CD14-positive monocyte (primary cell): ENCODE measurements around the gene RNGTT. TPM values are rescaled to one million over a fixed set of nuclear protein-coding genes. Genes with fewer than 3 reads are reported as not detected.

Source experiments
- DNase-seq, 3 donors: peaks; one replicate each; pipeline ENCODE4 v3.0.0-alpha.2; 2011 to 2022
- H2AFZ ChIP-seq: 2 replicates; pipeline ENCODE4 v1.6.0; 2012; ENCODE audit warnings: mild to moderate bottlenecking, low read depth, low read length, inconsistent platforms; ENCODE audit not compliant: insufficient read depth, poor library complexity, severe bottlenecking
- H3K27ac ChIP-seq, 2 donors: 1 replicate in 1 of 2; 2 replicates in 1 of 2; pipeline ENCODE4 v1.5.1; 2012 to 2013; ENCODE audit warnings: low read length in 2 of 2, control low read depth in 1 of 2, inconsistent platforms in 1 of 2, low read depth in 1 of 2, mild to moderate bottlenecking in 1 of 2
- H3K27me3 ChIP-seq, 2 donors: one replicate each; pipeline versions ENCODE4 v1.6.0 to v1.6.1; 2011 to 2013; ENCODE audit warnings: low read length in 2 of 2; ENCODE audit not compliant: control insufficient read depth in 2 of 2, insufficient read depth in 2 of 2
- H3K36me3 ChIP-seq, 2 donors: replicated peaks in 1 of 2; 1 replicate in 1 of 2; 2 replicates in 1 of 2; pipeline versions ENCODE4 v1.5.1 to v1.6.1; 2012 to 2013; ENCODE audit warnings: low read length in 2 of 2, control low read depth in 1 of 2, inconsistent platforms in 1 of 2, mild to moderate bottlenecking in 1 of 2; ENCODE audit not compliant: insufficient read depth in 2 of 2, control insufficient read depth in 1 of 2
- H3K4me1 ChIP-seq, 2 donors: 1 replicate in 1 of 2; 2 replicates in 1 of 2; pipeline versions ENCODE4 v1.5.1 to v1.6.1; 2012 to 2013; ENCODE audit warnings: low read length in 2 of 2, control low read depth in 1 of 2, inconsistent platforms in 1 of 2, mild to moderate bottlenecking in 1 of 2, moderate library complexity in 1 of 2; ENCODE audit not compliant: insufficient read depth in 2 of 2, control insufficient read depth in 1 of 2
- H3K4me2 ChIP-seq: replicated peaks from 2 replicates; pipeline ENCODE3; 2012; ENCODE audit warnings: low read length, moderate library complexity, mild to moderate bottlenecking; ENCODE audit not compliant: poor library complexity, severe bottlenecking; ENCODE audit errors: extremely low read depth
- H3K4me3 ChIP-seq, 3 experiments: fragments of 200-600 bp in 1 of 3; sonication (generic) in 1 of 3; replicated peaks in 1 of 3; 1 replicate in 2 of 3; 2 replicates in 1 of 3; pipeline ENCODE4 v1.5.1; 2011 to 2013; ENCODE audit warnings: low read length in 3 of 3, mild to moderate bottlenecking in 3 of 3, control low read depth in 2 of 3, low read depth in 2 of 3, inconsistent platforms in 1 of 3, moderate library complexity in 1 of 3
- H3K79me2 ChIP-seq: 2 replicates; pipeline ENCODE4 v1.6.0; 2012; ENCODE audit warnings: mild to moderate bottlenecking, control low read depth, inconsistent platforms, low read length, moderate library complexity; ENCODE audit not compliant: insufficient read depth
- H3K9ac ChIP-seq: 2 replicates; pipeline ENCODE4 v1.6.0; 2017; ENCODE audit warnings: low read length, mild to moderate bottlenecking; ENCODE audit not compliant: insufficient read depth, poor library complexity, severe bottlenecking
- H3K9me3 ChIP-seq, 2 donors: replicated peaks in 1 of 2; 1 replicate in 1 of 2; 2 replicates in 1 of 2; pipeline versions ENCODE4 v1.5.1 to v1.6.1; 2012 to 2013; ENCODE audit warnings: low read length in 2 of 2, control low read depth in 1 of 2; ENCODE audit not compliant: control insufficient read depth in 1 of 2, insufficient read depth in 1 of 2
- H4K20me1 ChIP-seq: 2 replicates; pipeline ENCODE4 v1.6.0; 2012; ENCODE audit warnings: mild to moderate bottlenecking, low read length, control low read depth, moderate library complexity; ENCODE audit not compliant: insufficient read depth
- H3K27ac Mint-ChIP-seq, 7 donors: one replicate each; pipeline ENCODE4 v1.8.0; 2020; ENCODE audit warnings: mild to moderate bottlenecking in 7 of 7, mixed read lengths in 7 of 7, moderate library complexity in 6 of 7, inconsistent platforms in 2 of 7
- H3K27me3 Mint-ChIP-seq, 3 donors: one replicate each; pipeline ENCODE4 v1.8.0; 2021 to 2022; ENCODE audit warnings: low read depth in 3 of 3, mild to moderate bottlenecking in 3 of 3, mixed read lengths in 3 of 3, moderate library complexity in 3 of 3, inconsistent platforms in 1 of 3
- H3K36me3 Mint-ChIP-seq, 2 donors: one replicate each; pipeline ENCODE4 v1.8.0; 2020; ENCODE audit warnings: mixed read lengths in 2 of 2, inconsistent platforms in 1 of 2, mild to moderate bottlenecking in 1 of 2
- H3K4me1 Mint-ChIP-seq: one replicate; pipeline ENCODE4 v1.8.0; 2020; ENCODE audit warnings: mild to moderate bottlenecking, mixed read lengths
- H3K4me3 Mint-ChIP-seq, 2 donors: one replicate each; pipeline ENCODE4 v1.8.0; 2020; ENCODE audit warnings: mild to moderate bottlenecking in 2 of 2, mixed read lengths in 2 of 2, moderate library complexity in 1 of 2
- H3K9me3 Mint-ChIP-seq, 7 donors: one replicate each; pipeline ENCODE4 v1.8.0; 2020 to 2022; ENCODE audit warnings: mixed read lengths in 7 of 7, mild to moderate bottlenecking in 6 of 7, moderate library complexity in 6 of 7, inconsistent platforms in 2 of 7
- WGBS: methylation state at CpG from one replicate; pipeline ENCODE4 v1.1.5; 2013; ENCODE audit warnings: missing lambda C conversion rate; ENCODE audit not compliant: insufficient coverage; 5-methylcytosine and 5-hydroxymethylcytosine counted together
- intact Hi-C, 2 donors: fragments of 100-400 bp; cut with micrococcal nuclease; formaldehyde crosslinking; loops; one replicate each; pipeline versions ENCODE4 v1.15.0 to v1.15.1; 2023
- polyA plus RNA-seq, 3 donors: library from polyadenylated mRNA; depleted of rRNA in 1 of 3; unstranded in 2 of 3; stranded (reverse) in 1 of 3; fragments of 300-500 nt in 2 of 3; fragments of >200 nt in 1 of 3; fragmentation: Illumina TruSeq in 2 of 3; gene quantifications; 1 replicate in 2 of 3; 2 replicates in 1 of 3; pipeline ENCODE4 v1.2.3, GENCODE V29; 2012 to 2021
- TF ChIP-seq, protein P1 (sequence below): fragments of 200-600 bp; IDR thresholded peaks from one replicate; pipeline ENCODE4 v1.8.0; 2022; ENCODE audit warnings: antibody characterized with exemption, mild to moderate bottlenecking

RNGTT gene
- polyA plus RNA-seq, 3 donors: 2.3 to 8.6 (median 5.8) TPM

DNA sequence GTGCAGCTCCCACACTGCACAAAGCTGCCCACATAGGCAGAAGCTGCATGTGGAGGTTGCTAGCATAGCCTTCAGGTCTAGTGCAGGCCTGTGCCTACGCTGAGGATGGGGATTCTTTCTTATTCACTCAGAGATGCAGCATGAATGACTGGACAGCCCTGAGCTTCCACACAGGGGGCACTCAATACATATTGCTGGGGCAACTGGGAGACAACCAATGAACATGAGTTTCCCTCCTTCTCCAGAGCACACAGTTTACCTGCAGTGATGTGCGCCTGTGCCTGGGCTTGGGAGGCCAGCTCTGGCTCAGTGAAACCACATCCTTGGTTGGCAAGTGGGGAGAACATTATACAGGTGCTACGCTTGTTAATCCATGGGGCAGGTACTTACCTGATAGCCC is 389.9 kb downstream of the RNGTT start:
- no peaks in the 10 kb centered on the region for H4K20me1 ChIP-seq
- no peak overlapping the region for H3K4me3 Mint-ChIP-seq
- no peak overlapping the region for H3K27ac ChIP-seq
- H3K27ac Mint-ChIP-seq: no peak overlapping the region
- no peak overlapping the region for H3K9ac ChIP-seq
- H3K4me3 ChIP-seq: no peak overlapping the region
- peaks cover 15 to 20% of the 10 kb centered on the region in 2 donors for H3K9me3 ChIP-seq
- TF ChIP-seq, protein P1, sequence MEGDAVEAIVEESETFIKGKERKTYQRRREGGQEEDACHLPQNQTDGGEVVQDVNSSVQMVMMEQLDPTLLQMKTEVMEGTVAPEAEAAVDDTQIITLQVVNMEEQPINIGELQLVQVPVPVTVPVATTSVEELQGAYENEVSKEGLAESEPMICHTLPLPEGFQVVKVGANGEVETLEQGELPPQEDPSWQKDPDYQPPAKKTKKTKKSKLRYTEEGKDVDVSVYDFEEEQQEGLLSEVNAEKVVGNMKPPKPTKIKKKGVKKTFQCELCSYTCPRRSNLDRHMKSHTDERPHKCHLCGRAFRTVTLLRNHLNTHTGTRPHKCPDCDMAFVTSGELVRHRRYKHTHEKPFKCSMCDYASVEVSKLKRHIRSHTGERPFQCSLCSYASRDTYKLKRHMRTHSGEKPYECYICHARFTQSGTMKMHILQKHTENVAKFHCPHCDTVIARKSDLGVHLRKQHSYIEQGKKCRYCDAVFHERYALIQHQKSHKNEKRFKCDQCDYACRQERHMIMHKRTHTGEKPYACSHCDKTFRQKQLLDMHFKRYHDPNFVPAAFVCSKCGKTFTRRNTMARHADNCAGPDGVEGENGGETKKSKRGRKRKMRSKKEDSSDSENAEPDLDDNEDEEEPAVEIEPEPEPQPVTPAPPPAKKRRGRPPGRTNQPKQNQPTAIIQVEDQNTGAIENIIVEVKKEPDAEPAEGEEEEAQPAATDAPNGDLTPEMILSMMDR: no peak
- H2AFZ ChIP-seq: no peak overlapping the region
- peaks cover 0 to 1% (median 0%) of the 10 kb centered on the region in 3 donors for H3K27me3 Mint-ChIP-seq
- no peaks in the 10 kb centered on the region for H3K4me1 Mint-ChIP-seq
- no peaks in the 10 kb centered on the region for H3K27me3 ChIP-seq
- no peaks in the 10 kb centered on the region for H3K4me1 ChIP-seq
- intact Hi-C loops: no loop called here
- H3K4me2 ChIP-seq: no peak overlapping the region
- H3K9me3 Mint-ChIP-seq: peaks cover 7 to 47% (median 28%) of the 10 kb centered on the region in 7 donors
- no peaks in the 10 kb centered on the region for H3K79me2 ChIP-seq
- DNase-seq: no peak
- no peaks in the 10 kb centered on the region for H3K36me3 ChIP-seq
- WGBS: 50% methylated on average over 2 of the region's 3 CpGs
- no peaks in the 10 kb centered on the region for H3K36me3 Mint-ChIP-seq

DNA sequence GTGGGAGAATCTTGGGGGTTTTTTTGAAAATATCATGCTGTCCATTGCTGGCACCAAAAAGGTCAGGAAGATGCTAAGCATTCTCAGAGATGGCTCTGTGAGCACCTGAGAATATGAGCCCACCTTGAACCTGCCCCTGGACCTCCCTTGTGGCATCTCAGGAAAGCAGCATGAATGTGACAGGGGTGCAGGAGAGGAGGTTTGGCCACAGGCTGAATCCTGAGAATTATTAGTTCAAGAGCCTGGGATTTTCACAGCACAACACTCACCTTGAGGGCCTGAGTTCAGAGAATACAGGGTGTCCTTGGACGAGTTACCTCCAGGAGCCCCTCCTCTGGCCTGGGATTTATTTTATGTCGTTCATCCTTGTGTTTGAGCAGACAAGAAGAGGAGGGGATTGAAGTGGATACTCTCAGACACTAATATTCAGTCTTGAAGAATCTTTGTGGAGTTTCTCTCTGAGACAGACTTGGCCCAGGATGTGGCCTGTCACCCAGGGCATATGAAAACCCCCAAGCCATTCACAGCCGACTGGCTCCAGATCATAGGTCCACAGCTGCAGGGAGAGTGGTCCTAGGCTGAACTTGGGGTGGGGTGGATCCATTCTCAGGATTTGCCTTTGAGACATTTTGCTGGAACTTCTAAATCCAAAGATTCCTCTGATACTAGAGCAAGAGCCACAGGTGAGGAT is 390.8 kb downstream of the RNGTT start:
- Histone ChIP-seq H3K36me3 (no peaks in the 10 kb centered on the region), H3K9ac (no peak overlapping the region), H3K27me3 (no peaks in the 10 kb centered on the region), H3K27ac (no peak overlapping the region), H4K20me1 (no peaks in the 10 kb centered on the region), H2AFZ (no peak overlapping the region), H3K4me2 (no peak overlapping the region), H3K4me3 (no peak overlapping the region), H3K4me1 (no peaks in the 10 kb centered on the region), H3K79me2 (no peaks in the 10 kb centered on the region), H3K9me3 (peaks cover 16 to 20% of the 10 kb centered on the region in 2 donors)
- peaks cover 11 to 47% (median 32%) of the 10 kb centered on the region in 7 donors for H3K9me3 Mint-ChIP-seq
- H3K36me3 Mint-ChIP-seq: no peaks in the 10 kb centered on the region
- no peaks in the 10 kb centered on the region for H3K4me1 Mint-ChIP-seq
- no peak overlapping the region for H3K4me3 Mint-ChIP-seq
- TF ChIP-seq, protein P1: no peak
- WGBS: no CpG with 5 or more reads among the region's 3 CpGs
- no peak overlapping the region for H3K27ac Mint-ChIP-seq
- intact Hi-C loops: no loop called here
- H3K27me3 Mint-ChIP-seq: peaks cover 0 to 2% (median 1%) of the 10 kb centered on the region in 3 donors
- DNase-seq: no peak
